ENCODE measurements around the gene TMEM214. TPM values are rescaled to one million over a fixed set of nuclear protein-coding genes. Genes with fewer than 3 reads are reported as not detected.

Gene TMEM214
- total RNA-seq, 1 donor from 2014 or later = 55.3 TPM

- no peak for TF ChIP-seq CTCF (IDR thresholded peaks at IDR 0.05; ENCODE audit: unreplicated experiment)
- Mint-ChIP-seq H3K27me3 (ENCODE audit: unreplicated experiment) (no peaks in the 10 kb centered on the region), H3K9me3 (ENCODE audit: unreplicated experiment) (no peaks in the 10 kb centered on the region), H3K36me3 (ENCODE audit: low read depth, unreplicated experiment) (no peaks in the 10 kb centered on the region), H3K27ac (ENCODE audit: unreplicated experiment) (no peak overlapping the region), H3K4me3 (ENCODE audit: unreplicated experiment) (no peak overlapping the region), H3K4me1 (ENCODE audit: unreplicated experiment) (no peaks in the 10 kb centered on the region)
- DNase-seq (ENCODE audit: low spot score) = no peak
Measured at GRCh38 chr2:26997394-26997793, 35.4 kb upstream of the TMEM214 start.

GRCh38 chr2:26998323-26998722 is 34.4 kb upstream of the TMEM214 start:
- TF ChIP-seq CTCF (IDR thresholded peaks at IDR 0.05; ENCODE audit: unreplicated experiment) = no peak
- no peaks in the 10 kb centered on the region for H3K9me3 Mint-ChIP-seq (ENCODE audit: unreplicated experiment)
- H3K4me3 Mint-ChIP-seq (ENCODE audit: unreplicated experiment) = no peak overlapping the region
- peaks cover 2% of the 10 kb centered on the region for H3K27me3 Mint-ChIP-seq (ENCODE audit: unreplicated experiment)
- no peak for DNase-seq (ENCODE audit: low spot score)
- no peak overlapping the region for H3K27ac Mint-ChIP-seq (ENCODE audit: unreplicated experiment)
- no peaks in the 10 kb centered on the region for H3K36me3 Mint-ChIP-seq (ENCODE audit: low read depth, unreplicated experiment)
- no peaks in the 10 kb centered on the region for H3K4me1 Mint-ChIP-seq (ENCODE audit: unreplicated experiment)

GRCh38 chr2:27000228-27000627 is 32.5 kb upstream of the TMEM214 start:
- DNase-seq (ENCODE audit: low spot score) = no peak
- H3K27ac Mint-ChIP-seq (ENCODE audit: unreplicated experiment) = no peak overlapping the region
- peaks cover 2% of the 10 kb centered on the region for H3K27me3 Mint-ChIP-seq (ENCODE audit: unreplicated experiment)
- no peak for TF ChIP-seq CTCF (IDR thresholded peaks at IDR 0.05; ENCODE audit: unreplicated experiment)
- no peaks in the 10 kb centered on the region for H3K36me3 Mint-ChIP-seq (ENCODE audit: low read depth, unreplicated experiment)
- no peak overlapping the region for H3K4me3 Mint-ChIP-seq (ENCODE audit: unreplicated experiment)
- H3K4me1 Mint-ChIP-seq (ENCODE audit: unreplicated experiment) = no peaks in the 10 kb centered on the region
- no peaks in the 10 kb centered on the region for H3K9me3 Mint-ChIP-seq (ENCODE audit: unreplicated experiment)

- Mint-ChIP-seq H3K27me3 (ENCODE audit: unreplicated experiment) (peaks cover 2% of the 10 kb centered on the region), H3K27ac (ENCODE audit: unreplicated experiment) (no peak overlapping the region), H3K9me3 (ENCODE audit: unreplicated experiment) (no peaks in the 10 kb centered on the region), H3K4me1 (ENCODE audit: unreplicated experiment) (no peaks in the 10 kb centered on the region), H3K36me3 (ENCODE audit: low read depth, unreplicated experiment) (no peaks in the 10 kb centered on the region), H3K4me3 (ENCODE audit: unreplicated experiment) (no peak overlapping the region)
- DNase-seq (ENCODE audit: low spot score) = no peak
- TF ChIP-seq CTCF (IDR thresholded peaks at IDR 0.05; ENCODE audit: unreplicated experiment) = no peak
Measured at GRCh38 chr2:27000995-27001394, 31.8 kb upstream of the TMEM214 start.

GRCh38 chr2:27001950-27002349 is 30.8 kb upstream of the TMEM214 start:
- no peaks in the 10 kb centered on the region for H3K9me3 Mint-ChIP-seq (ENCODE audit: unreplicated experiment)
- H3K4me1 Mint-ChIP-seq (ENCODE audit: unreplicated experiment) = peaks cover 4% of the 10 kb centered on the region
- H3K27ac Mint-ChIP-seq (ENCODE audit: unreplicated experiment) = no peak overlapping the region
- no peak overlapping the region for H3K4me3 Mint-ChIP-seq (ENCODE audit: unreplicated experiment)
- H3K36me3 Mint-ChIP-seq (ENCODE audit: low read depth, unreplicated experiment) = no peaks in the 10 kb centered on the region
- H3K27me3 Mint-ChIP-seq (ENCODE audit: unreplicated experiment) = peaks cover 2% of the 10 kb centered on the region
- no peak for TF ChIP-seq CTCF (IDR thresholded peaks at IDR 0.05; ENCODE audit: unreplicated experiment)
- DNase-seq (ENCODE audit: low spot score) = no peak
